HG03457 (cell line): ENCODE results near the gene ILK.

Experiments used
- ATAC-seq: cut with Tn5 transposase; IDR thresholded peaks from one replicate; pipeline ENCODE4 v1.9.1; 2021; ENCODE audit warnings: moderate number of reproducible peaks; ENCODE audit not compliant: unreplicated experiment

The ILK gene

DNA sequence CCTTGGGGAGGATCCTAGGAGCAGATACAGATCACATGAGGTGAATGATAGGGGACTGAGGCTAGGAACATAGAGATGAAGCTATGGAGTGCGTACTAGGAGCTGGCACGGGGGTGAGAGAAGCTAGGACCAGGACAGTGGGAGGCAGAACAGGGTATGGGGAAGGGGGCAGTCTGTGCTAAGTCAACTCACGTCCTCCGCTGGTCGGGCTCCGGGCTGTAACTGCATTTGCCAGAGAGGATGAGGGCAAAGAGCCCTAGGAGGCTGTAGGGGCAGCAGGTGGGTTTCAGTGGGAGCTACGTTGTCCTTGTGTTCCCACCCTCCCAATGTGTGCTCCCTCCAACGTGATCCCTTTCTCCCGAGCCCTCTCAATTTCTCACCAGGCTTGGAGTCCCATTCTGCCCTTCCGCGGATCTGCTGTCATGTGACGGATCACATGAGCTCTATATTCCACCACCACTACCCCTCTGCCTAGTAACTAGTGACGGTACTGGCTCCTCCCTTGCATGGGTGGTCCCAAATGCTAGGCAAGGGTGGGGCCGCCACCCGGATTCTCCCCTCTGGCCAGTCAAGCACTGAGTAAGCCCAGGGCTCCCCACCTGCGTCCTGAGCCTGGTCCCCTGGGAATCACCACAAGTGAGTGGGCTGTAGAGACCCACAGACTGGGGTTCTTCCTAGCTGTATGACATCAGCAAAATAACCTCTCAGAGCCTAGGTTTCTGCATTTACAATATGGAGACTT, 15.6 kb downstream of the ILK start, which contains the start of gene TPP1:
Gene TPP1, minus strand, starts transcription at position 419 of the 742 bp plus-strand sequence. Its CDS starts 22 bp downstream, at position 397.
- ATAC-seq = peak; percentile 97

DNA sequence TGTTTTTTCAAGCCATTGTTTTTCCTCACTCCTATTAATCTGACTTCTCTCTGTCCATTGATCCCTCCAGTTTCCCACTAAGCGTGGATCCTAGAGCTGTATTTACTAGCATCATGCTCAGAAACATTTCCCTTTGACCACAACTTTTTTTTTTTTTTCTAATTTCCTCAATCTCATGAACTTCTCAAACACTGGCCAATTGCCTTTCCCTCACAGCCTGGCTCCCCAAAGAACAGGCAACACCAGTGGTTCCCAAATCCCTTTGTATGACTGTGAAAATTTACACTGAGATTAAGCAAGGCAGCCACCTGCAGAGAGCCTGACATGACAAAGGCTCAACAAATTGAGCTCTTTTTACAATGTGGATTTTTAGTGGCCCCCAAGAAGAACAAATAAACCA, 17.1 kb downstream of the ILK start:
- no peak for ATAC-seq

DNA sequence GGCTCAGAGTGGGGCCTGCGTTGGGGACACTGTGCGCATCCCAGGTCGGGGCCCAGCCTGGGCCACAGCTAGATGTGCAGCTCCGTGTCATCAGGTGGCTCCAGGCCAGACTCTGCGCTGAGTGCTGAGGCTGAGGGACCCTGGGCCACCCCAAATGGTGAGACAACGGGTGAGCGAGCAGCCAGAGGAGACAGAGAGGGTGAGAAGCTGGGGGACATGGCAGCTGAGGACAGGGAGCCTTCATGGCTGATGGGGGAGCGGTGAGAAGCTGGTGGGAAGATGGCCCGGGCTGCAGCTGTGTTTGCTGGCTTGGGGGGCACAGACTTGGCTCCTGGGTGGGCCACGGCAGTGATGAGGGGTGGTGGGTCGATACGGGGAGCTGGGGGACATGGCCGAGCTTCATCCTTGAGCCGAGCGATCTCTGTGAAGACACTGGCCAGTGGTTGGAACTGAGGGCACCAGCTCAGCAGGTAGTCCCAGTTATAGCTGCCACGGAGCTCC, 18.2 kb downstream of the ILK start:
- no peak for ATAC-seq

DNA sequence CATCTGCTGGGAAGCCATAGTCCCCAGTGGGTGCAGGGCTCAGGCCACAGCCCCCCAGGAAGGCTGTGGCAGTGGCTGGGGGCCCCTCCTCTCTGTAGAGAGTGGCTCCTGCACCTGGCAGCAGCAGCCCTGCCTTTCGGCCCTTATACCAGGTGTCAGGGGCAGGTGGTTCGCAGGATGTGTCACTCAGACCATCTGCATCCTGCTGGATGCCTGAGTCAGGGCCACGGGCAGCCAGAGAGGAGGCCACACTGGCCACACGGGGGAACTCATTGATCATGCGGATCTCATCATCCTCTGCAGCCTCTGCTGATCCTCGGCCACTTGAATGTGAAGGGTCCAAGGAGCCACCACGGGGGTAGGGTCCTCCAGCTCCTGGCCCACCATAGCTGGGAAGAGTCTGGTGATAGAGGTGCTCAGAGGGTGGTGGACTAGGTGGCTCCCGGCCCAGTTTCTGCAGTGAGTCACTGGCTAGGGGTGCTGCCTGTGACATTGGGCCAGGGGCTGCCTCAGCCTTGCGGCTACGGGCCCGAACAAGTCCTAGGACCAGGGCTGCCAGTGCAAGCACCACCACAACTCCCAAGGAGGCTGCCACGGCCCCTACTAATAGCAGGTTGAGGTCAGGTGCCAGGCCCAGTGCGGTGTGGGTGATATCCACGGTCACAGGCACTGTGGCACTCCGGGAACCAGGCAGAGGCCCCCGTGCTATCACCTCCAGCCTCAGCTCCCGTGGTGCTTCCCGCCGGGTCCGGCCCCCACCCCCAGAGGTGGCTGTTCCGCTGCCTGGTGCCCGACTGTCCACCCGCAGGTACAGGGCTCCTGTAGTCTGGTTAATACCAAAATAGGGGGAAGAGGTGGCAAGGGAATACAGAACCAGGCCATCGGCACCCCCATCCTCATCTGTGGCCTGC, 18.9 kb downstream of the ILK start:
- ATAC-seq = no peak

DNA sequence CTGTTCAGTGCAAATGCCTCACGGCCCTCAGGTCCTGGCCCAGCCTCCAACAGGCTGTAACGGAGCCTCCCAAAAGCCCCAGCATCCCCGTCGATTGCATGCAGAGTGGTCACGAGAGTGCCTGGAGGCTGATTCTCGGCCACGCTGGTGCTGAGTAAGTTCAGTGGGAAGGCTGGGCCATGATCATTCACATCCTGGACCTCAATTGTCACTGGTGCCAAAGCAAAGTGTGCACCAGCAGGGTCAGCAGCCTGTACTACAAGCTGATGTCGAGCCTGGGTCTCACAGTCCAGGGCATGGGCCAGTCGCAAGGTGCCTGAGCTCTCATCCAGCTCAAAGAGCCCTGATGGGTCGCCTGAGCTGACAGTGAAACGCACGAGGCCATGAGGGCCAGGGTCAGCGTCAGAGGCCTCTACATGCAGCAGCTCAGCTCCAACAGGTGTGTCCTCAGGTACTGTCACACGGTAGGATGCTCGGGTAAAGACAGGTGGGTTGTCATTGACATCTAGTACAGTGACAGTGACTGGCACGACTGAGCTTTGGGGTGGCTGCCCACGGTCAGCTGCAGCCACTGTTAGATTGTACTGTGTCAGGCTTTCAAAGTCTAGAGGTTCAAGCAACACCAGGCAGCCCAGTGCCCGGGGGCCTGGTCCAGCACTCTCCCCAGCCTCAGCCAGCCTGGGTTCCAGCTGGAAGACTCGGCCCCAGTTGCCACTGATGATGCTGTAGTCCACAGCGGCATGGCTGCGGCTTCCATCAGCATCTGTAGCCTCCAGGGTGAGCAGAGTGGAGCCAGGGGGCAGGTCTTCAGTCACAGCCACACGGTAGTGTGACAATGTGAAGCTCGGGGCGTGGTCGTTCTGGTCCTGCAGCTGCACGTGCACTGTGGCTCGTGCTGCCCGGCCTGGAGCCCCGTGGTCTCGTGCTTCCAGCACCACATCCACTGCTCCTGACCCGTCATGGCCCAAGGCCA, 20.1 kb downstream of the ILK start:
- ATAC-seq = no peak

DNA sequence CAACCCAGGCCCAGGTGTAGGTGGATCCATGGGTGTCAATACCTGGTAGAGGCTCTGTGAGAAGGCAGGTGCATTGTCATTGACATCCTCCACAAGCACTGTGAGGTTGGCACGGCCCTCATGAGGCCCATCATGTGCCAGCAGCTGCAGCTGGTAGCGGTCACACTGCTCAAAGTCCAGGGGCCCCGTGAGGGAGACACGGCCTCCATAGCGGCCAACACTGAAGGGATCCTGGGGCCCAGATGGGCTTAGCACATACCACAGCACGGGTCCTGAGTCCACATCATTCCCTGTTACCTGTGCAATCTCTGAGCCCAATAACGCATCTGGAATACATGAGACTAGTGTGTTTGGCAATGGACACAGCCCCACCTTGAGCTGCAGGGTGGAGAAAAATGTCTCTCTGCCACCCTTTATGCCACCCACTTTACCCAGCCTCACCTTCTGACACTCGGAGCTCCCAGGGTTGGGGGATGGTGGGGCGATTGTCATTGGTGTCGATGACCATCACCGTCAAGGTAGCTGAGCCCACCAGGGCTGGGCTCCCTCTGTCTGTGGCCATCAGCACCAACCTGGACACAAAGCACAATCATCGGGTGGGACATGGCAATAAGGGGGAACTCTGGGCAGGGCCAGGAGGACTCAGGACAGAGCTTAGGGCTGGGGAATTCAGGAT, 21.7 kb downstream of the ILK start:
- ATAC-seq = no peak

DNA sequence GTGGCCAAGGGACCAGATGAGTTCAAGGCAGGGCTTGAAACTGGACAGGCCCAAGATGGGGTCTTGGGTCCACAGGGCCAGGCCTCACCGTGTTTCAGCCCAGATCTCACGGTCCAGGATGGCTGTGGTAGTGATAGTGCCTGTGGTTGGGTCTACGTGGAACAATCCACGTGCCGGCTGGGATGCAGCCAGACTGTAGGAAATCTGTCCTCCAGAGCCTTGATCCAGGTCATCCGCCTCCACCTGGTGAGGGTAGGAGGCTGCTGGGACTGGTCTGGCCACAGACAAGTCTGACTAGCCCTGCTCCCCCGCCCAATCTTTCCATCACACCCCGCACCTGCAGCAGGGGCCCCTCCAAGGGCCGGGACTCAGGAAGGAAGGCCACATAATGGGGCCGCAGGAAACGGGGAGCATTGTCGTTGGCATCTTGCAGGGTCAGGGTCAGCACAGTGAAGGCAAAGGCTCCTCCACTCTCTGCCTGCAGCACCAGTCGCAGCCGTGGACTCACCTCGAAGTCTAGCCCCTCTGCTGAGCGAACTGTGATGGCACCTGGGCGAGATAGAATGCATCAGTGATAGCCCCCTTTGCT, 22.4 kb downstream of the ILK start:
- ATAC-seq = no peak

DNA sequence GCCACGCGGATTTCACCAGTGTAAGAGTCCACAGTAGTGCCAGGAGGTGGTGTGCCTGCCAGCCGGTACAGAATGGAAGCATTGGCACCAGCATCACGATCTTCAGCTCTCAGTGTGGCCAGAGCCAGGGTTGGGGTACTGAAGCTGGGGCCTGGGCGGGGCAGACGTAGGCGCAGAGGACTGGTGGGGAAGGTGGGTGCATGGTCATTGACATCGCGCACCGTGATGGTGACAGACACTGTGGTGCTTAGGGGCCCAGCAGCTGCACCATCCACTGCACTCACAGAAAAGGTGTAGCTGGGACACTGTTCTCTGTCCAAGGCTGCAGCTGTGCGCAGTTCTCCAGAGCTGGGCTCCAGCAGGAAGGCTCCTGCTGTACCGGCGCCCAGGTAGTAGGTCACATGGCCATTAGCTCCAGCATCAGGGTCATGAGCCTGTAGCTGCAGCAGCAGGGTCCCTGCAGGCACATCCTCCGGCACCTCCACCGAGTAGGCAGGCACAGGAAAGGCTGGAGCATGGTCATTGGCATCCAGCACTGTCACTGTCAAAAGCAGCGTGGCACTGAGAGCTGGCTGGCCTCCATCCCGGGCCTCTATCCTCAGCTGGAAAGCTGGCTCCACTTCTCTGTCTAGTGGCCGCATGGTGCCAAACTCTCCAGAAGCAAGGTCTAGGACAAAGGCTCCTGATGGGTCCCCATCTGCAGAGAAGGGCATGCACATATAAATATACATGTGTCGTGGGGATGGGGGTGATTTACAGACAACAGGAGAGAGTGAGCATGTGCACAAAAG, 23.6 kb downstream of the ILK start:
- ATAC-seq = no peak

DNA sequence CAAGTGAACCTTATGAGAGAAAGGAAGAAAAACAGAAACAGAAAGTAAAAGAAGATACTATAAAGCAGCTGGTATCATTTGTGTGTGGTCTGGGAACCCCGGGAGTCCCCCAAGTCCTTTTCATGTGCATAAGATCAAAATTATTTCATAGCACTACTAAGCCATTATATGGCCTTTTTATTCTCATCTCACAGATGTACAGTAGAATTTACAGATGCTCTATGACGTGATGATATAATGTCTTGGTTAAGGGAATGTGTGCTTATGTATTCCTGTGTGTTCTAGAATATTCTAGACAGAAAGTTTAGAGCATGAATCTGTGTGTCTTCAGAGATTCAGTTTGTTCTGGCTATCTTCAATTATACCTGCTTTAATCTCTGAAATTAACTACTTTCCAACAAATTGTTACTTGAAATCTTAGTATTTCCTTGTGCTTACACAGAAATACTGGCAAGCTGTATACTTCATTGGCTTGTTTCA, 24.2 kb downstream of the ILK start:
- no peak for ATAC-seq

DNA sequence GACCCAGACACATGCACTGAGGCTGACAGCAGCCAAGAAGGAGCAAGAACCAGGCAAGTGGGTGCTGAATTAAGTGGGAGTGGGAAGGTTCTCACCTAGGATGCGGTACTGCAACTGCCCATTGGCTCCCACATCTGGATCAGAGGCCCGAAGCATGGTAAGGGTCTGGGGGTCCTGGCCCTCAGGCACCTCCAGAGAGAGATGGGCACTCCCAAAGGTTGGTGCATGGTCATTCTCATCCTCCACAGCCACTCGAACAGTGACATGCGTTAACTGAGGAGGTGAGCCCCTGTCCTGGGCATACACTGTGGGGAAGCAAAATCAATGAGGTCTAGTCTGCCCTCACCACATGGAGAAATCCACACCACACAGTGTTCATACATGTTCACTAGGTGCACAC, 25.0 kb downstream of the ILK start:
- ATAC-seq = no peak

DNA sequence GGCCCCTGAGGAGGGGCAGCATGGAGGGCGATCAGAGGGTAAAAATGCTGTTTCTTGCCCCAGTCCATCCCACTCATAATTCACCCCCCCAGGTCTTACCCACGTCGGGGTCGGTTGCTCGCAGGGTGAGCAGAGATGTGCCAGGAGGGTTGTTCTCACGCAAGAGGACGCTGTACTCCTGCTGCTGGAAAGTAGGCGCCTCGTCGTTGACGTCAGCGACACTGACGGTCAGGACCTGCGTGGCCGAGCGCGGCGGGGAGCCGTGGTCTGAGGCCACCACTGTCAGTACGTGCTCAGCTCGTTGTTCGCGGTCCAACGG, 26.0 kb downstream of the ILK start:
- no peak for ATAC-seq

DNA sequence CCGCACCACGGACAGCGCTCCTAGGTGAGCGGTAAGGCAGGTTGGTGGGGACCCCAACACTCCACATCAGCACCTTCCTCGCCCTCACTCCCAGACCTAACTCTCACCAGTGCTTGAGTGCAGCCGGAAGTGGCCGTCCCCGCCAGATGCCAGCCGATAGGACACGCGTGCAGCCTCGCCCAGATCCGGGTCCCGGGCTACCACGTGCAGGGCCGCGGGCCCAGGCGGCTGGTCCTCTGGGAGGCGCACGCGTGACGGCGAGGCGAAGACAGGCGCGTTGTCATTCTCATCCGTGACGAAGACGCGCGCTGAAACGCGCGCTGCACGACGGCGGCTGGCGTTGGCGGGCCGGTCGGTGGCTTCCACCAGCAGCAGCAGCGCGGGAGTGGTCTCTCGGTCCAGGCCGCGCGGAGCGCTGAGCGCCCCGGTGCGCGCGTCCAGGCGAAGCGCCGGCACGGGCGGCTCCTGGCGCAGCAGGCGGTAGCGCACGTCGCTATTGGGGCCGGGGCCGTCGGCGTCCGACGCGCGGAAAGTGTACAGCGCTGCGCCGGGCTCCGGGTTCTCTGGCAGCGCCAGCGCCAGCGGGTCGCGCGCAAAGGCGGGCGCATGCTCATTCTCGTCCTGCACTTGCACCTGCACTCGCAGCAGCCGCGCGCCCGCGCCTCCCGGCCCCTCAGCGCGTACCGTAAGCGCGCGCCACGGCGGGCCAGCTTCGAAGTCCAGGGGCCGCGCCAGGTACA, 26.5 kb downstream of the ILK start:
- ATAC-seq = no peak

DNA sequence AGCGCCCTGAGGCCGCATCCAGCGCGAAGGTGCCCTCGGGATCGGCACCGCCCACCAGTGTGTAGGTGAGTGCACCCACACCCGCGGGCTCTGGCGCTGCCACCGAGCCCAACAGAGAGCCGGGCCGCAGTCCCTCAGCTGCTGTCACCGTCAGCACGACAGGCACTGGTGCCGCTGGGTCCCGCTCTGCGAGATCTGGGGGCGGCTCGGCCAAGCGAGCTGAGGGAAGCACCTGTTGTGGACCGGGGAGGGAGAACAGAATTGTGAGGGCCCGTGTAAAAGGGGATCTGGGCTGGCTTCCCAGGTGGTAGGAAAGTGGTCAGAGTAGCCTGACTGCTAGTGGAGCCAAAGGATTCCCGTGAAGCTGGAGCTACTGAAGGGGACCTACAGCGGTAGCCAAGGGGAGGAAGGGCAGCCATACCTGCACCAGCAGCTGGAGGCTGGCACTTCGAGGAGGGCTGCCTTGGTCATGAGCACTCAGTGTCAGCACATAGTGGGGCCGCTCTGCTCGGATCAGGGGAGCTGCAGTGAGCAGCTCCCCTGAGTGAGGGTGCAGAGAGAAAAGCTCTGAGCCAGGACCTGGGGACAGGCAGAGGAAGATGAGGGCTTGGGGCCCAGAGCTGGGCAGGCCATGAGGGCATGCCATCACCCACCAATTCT, 27.2 kb downstream of the ILK start:
- no peak for ATAC-seq

DNA sequence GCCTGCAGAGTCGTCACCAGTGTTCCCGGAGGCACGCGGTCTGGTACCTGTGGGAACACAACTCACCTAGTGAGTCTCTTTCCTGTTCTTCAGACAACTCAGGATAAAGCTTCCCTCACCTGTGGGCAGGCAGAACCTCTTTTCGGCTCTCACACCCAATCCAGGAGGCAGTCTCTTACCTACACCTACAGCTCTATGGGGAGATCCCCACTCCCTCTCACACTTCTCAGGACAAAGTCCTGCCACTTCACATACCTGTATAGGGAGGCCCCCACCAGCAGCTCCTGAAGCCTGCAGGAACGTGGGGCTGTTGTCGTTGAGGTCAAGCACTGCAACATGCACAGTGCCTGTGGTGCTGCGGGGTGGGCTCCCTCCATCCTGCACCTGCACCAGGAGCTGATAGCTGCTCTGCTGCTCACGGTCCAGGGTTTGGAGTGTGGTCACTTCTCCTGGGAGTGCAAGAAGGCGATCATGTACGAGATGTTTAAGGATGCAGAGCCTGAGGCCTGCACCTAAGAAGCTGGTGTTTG, 27.9 kb downstream of the ILK start:
- ATAC-seq = no peak

DNA sequence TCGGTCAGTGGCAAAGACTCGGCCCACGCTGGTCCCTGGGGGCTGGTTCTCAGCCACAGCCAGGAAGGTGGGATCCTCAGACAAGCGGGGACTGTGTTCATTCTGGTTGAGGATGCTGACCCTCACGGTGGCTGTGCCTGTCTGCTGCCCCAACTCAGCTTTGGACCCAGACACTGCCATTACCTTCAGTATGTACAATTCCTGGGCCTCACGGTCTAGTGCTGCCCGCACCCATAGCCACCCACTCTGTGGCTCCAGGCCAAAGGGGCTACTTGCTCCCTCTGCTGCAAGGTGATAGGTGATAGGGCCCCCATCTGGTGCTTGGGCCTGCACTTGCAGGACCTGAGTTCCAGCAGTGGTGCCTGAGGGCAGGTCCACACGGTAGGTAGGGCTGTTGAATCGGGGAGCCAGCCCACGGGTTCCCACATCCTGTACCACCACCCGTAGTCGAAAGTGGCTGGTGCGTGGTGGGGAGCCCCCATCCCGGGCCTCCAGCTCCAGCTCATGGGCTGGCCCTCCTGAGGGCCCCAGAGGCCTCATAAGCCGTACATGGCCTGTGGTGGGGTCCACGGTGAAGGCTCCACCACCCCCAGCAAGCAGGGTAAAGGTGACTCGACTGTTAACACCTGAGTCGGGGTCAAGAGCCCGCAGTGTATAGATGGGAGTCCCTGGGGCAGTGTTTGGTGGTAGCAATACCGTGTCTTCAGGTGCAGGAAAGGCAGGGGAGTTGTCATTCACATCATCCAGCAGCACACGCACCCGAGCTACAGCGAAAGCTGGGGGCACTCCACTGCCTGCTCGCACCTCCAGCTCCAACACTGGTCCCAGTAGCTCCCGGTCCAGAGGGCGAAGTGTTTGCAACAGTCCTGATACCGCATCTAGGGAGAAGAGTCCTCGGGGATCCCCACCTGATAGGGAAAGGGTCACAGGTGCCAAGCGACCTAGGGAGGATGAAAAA, 28.8 kb downstream of the ILK start:
- no peak for ATAC-seq
